ENCODE results near the gene LDB2.

The LDB2 gene

DNA sequence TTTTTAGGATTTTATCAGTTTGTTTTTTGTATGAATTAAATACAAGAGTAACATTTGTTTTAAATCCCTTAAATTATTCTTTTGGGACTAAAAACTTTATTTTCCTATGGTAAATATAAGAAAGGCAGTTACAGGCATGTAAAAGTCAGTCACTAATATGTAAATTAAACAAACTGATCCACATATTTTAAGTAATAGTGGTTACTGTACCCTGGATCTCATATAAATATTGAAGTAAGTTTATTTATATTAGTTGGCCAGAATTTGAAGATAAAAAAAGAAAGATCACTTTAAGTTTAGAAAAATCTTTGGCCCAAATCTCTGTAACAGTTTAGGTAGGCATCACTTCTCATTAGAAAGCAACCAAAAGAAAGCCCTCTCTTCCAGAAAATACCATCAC is 45.8 kb downstream of the LDB2 start:
- TF ChIP-seq, protein P1, sequence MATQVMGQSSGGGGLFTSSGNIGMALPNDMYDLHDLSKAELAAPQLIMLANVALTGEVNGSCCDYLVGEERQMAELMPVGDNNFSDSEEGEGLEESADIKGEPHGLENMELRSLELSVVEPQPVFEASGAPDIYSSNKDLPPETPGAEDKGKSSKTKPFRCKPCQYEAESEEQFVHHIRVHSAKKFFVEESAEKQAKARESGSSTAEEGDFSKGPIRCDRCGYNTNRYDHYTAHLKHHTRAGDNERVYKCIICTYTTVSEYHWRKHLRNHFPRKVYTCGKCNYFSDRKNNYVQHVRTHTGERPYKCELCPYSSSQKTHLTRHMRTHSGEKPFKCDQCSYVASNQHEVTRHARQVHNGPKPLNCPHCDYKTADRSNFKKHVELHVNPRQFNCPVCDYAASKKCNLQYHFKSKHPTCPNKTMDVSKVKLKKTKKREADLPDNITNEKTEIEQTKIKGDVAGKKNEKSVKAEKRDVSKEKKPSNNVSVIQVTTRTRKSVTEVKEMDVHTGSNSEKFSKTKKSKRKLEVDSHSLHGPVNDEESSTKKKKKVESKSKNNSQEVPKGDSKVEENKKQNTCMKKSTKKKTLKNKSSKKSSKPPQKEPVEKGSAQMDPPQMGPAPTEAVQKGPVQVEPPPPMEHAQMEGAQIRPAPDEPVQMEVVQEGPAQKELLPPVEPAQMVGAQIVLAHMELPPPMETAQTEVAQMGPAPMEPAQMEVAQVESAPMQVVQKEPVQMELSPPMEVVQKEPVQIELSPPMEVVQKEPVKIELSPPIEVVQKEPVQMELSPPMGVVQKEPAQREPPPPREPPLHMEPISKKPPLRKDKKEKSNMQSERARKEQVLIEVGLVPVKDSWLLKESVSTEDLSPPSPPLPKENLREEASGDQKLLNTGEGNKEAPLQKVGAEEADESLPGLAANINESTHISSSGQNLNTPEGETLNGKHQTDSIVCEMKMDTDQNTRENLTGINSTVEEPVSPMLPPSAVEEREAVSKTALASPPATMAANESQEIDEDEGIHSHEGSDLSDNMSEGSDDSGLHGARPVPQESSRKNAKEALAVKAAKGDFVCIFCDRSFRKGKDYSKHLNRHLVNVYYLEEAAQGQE (IDR thresholded peaks at IDR 0.05; ENCODE audit: low read depth), result no peak
- TF ChIP-seq, protein P2, sequence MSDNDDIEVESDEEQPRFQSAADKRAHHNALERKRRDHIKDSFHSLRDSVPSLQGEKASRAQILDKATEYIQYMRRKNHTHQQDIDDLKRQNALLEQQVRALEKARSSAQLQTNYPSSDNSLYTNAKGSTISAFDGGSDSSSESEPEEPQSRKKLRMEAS (IDR thresholded peaks at IDR 0.05), result no peak
- no peak for TF ChIP-seq CEBPB (IDR thresholded peaks at IDR 0.05)

DNA sequence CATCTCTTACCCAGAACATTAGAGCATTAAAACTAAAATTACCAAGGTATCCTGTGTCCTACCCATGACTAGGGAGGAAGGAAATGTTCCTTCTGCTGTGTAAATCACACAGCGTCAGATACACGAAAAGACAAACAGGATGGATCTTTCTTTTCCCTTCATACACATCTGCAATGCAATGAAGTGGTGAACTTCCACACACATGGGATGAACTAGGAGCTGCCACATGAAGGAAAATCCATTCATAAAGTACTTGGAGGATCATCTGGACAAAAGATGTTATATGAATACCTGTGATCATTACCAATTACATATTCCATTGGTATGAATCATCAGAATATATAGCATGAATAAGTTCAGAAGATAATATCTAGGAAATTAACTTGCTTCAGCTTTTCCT is 46.2 kb downstream of the LDB2 start:
- TF ChIP-seq NFIC (IDR thresholded peaks at IDR 0.05) (no peak), EP300 (IDR thresholded peaks at IDR 0.05; ENCODE audit: borderline replicate concordance) (no peak), YY1 (IDR thresholded peaks at IDR 0.05; ENCODE audit: low read depth) (no peak), ZBTB7A (IDR thresholded peaks at IDR 0.05; ENCODE audit: low read depth) (no peak), TCF12 (IDR thresholded peaks at IDR 0.05; ENCODE audit: low read depth) (no peak), EGR1 (IDR thresholded peaks at IDR 0.05) (no peak), CEBPB (IDR thresholded peaks at IDR 0.05) (no peak), RAD21 (IDR thresholded peaks at IDR 0.05; ENCODE audit: low read depth) (no peak), TEAD4 (IDR thresholded peaks at IDR 0.05) (no peak), TAF1 (IDR thresholded peaks at IDR 0.05; ENCODE audit: low read depth) (no peak), FOXM1 (IDR thresholded peaks at IDR 0.05; ENCODE audit: borderline replicate concordance, low read depth) (no peak), CREB1 (IDR thresholded peaks at IDR 0.05; ENCODE audit: low read depth) (no peak)
- TF ChIP-seq, protein P2 (IDR thresholded peaks at IDR 0.05), result no peak
- TF ChIP-seq, protein P3, sequence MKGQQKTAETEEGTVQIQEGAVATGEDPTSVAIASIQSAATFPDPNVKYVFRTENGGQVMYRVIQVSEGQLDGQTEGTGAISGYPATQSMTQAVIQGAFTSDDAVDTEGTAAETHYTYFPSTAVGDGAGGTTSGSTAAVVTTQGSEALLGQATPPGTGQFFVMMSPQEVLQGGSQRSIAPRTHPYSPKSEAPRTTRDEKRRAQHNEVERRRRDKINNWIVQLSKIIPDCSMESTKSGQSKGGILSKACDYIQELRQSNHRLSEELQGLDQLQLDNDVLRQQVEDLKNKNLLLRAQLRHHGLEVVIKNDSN (IDR thresholded peaks at IDR 0.05), result no peak
- TF ChIP-seq, protein P1 (IDR thresholded peaks at IDR 0.05; ENCODE audit: low read depth), result no peak

DNA sequence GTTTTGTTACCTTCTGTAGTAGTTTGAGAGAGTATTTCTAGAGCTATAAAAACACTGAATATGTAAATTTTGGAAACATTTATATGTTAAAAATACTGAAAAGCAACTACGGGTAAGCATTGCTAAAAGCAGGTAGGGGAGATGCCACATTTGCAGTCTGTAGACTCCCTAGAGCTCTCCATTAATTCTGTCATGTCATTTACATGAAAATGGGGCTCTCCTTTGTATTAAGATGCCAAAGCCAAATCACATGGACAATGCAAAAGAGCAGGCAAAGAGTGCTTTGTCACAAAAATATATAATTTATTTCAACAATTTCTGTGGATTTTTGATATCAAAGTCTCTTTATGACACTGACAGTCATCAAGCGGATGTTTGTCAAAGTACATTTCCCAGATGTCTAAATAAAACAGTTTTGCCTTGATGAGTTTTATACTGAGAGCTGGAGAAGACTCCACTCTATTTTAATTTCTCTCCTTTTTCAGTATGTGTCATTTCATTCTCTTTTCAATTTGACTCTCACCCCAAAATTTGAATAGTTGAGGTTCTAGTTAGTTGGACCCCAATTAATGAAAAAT is 51.8 kb downstream of the LDB2 start:
- no peak for TF ChIP-seq TCF12 (IDR thresholded peaks at IDR 0.05; ENCODE audit: low read depth)
- TF ChIP-seq FOXM1 (IDR thresholded peaks at IDR 0.05; ENCODE audit: borderline replicate concordance, low read depth), result no peak

DNA sequence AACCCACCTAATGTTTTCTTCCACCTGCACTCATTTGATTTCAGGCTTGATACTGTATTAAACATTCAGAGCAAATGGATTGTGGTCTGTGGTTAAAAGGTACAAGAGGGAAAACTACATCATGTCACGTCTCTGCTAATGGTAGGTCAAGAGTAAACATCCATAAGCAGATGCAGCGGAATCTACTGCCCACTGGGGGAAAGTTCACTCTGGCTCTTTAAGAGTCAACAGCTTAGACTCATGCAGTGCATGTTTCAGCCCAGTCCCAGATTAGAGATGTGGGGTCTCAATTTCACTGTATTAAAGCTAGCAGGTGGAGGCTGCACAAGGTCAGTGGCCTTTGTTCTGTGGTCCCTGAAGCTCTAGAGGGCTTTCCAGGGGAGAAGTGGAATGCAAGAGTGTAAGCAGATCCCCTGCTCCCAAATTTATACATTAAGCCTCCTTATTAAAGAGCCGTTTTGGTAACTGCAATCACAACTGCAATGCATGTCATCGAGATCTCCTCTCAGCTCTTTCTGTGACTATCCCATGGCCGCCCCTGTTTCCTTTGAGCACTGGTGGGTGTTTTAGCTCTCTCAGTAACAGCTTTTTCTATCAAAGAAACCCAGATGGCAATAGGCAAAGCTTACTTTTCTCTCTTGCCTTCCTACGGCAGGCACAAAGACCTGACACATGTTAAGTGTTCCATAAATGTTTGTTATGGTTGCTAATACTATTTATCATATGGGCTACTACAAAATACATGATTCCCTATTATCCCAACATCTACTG is 53.4 kb downstream of the LDB2 start:
- TF ChIP-seq TEAD4 (IDR thresholded peaks at IDR 0.05) (no peak), TCF12 (IDR thresholded peaks at IDR 0.05; ENCODE audit: low read depth) (no peak), RAD21 (IDR thresholded peaks at IDR 0.05; ENCODE audit: low read depth) (no peak), CEBPB (IDR thresholded peaks at IDR 0.05) (no peak), TAF1 (IDR thresholded peaks at IDR 0.05; ENCODE audit: low read depth) (no peak), ZBTB7A (IDR thresholded peaks at IDR 0.05; ENCODE audit: low read depth) (no peak), NFIC (IDR thresholded peaks at IDR 0.05) (no peak), EGR1 (IDR thresholded peaks at IDR 0.05) (no peak)
- TF ChIP-seq, protein P1 (IDR thresholded peaks at IDR 0.05; ENCODE audit: low read depth), result no peak
- TF ChIP-seq, protein P2 (IDR thresholded peaks at IDR 0.05), result no peak
- TF ChIP-seq, protein P3 (IDR thresholded peaks at IDR 0.05), result no peak
